Esophagus muscularis mucosa (tissue), 4 donors: ENCODE data around the gene CDC34. TPM values are rescaled to one million over a fixed set of nuclear protein-coding genes. Genes with fewer than 3 reads are reported as not detected.
"Not testable (repeated sequence)": the region's sequence is repeated elsewhere in the genome, so short reads cannot be mapped to it uniquely, and the experiment has no call there.

ENCODE experiments used
- DNase-seq: peaks from one replicate; pipeline ENCODE4 v3.0.0-alpha.2; 2017; ENCODE audit errors: extremely low spot score
- H3K27ac ChIP-seq, 4 donors: fragments of 200-600 bp; sonication (generic); replicated peaks in 1 of 4; 1 replicate in 3 of 4; 2 replicates in 1 of 4; pipeline ENCODE4 v1.5.1; 2016 to 2019; ENCODE audit warnings: mild to moderate bottlenecking in 1 of 4
- H3K27me3 ChIP-seq, 4 donors: fragments of 200-600 bp; sonication (generic); one replicate each; pipeline versions ENCODE4 v1.5.1 to v1.6.0; 2016 to 2019
- H3K36me3 ChIP-seq, 4 donors: fragments of 200-600 bp; sonication (generic); one replicate each; pipeline ENCODE4 v1.5.1; 2016 to 2019
- H3K4me1 ChIP-seq, 4 donors: fragments of 200-600 bp; sonication (generic); one replicate each; pipeline ENCODE4 v1.5.1; 2016 to 2019
- H3K4me3 ChIP-seq, 4 donors: fragments of 200-600 bp; sonication (generic); 1 replicate in 2 of 4; 2 replicates in 2 of 4; pipeline ENCODE4 v1.5.1; 2016 to 2019; ENCODE audit warnings: mild to moderate bottlenecking in 4 of 4, moderate library complexity in 1 of 4
- H3K9me3 ChIP-seq, 4 donors: fragments of 200-600 bp; sonication (generic); 1 replicate in 3 of 4; 2 replicates in 1 of 4; pipeline ENCODE4 v1.5.1; 2016 to 2019
- EP300 ChIP-seq: sonication (generic); formaldehyde crosslinking; IDR thresholded peaks from one replicate; pipeline ENCODE4 v1.6.1; 2017; ENCODE audit warnings: antibody characterized with exemption
- POLR2A ChIP-seq: fragments of 450-650 bp; IDR thresholded peaks from one replicate; pipeline ENCODE4 v1.6.1; 2017; ENCODE audit warnings: antibody characterized with exemption, moderate library complexity, mild to moderate bottlenecking, low read depth
- POLR2AphosphoS5 ChIP-seq, 2 donors: sonication (generic); formaldehyde crosslinking; IDR thresholded peaks; one replicate each; pipeline ENCODE4 v1.6.1; 2017; ENCODE audit warnings: antibody characterized with exemption in 2 of 2
- WGBS: methylation state at CpG from one replicate; pipeline ENCODE4 v1.1.5; 2018; 5-methylcytosine and 5-hydroxymethylcytosine counted together
- intact Hi-C: fragments of 100-400 bp; cut with DNase I; formaldehyde crosslinking; loops from one replicate; pipeline ENCODE4 v1.15.1; 2023
- total RNA-seq, 4 donors: library from RNA; depleted of rRNA; stranded (reverse); fragments of >200 nt; gene quantifications; one replicate each; pipeline versions ENCODE4 v1.1.0 to v1.2.1, GENCODE V29; 2016
- TF ChIP-seq, protein P1 (sequence below), 3 experiments: fragments of 200-600 bp in 2 of 3; fragments of 450-650 bp in 1 of 3; sonication (generic) in 2 of 3; IDR thresholded peaks; one replicate each; pipeline ENCODE4 v1.5.1; 2017 to 2019; ENCODE audit warnings: antibody characterized with exemption in 3 of 3, mild to moderate bottlenecking in 2 of 3, moderate library complexity in 1 of 3

Gene CDC34
- total RNA-seq, 4 donors from 2014 or later, result 62.5 to 100 (median 76.2) TPM

DNA sequence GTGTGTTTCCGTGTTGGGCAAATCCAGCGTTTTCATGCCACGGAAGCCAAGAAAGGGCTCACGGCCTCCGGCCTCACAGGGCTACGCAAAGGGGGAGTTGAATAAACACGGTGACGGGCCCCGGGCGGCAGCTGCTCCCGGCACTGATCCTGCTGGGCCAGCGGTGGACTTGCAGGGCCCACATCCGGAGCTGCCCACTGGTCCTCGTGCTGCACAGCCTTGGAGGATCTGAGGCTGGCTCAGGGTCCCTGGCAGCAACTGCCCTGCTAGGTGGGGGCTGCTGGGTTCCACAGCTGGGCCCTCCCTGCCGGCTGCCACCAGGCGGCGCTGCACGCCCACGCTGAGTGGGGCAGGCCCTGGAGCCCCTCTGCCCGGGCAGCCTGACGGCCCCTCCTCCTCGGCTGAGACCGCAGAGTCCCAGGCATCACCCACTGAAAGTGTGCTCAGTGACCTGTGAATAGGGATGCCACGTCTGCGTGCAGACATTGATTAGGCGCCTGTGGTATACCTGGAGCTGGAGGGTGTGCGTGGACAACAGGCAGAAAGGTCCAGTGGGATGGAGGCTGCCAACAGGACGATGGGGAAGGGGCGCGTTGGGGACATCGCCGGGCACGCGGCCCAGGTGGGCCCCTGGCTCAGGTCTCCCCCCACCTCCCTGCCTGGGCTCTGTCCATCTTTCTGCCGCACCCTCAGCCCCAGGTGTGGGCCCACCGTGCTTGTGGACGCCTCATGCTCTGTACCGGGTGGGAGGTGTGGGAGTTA lies 52.9 kb downstream of the CDC34 start:
- no peak for DNase-seq
- TF ChIP-seq, protein P1, sequence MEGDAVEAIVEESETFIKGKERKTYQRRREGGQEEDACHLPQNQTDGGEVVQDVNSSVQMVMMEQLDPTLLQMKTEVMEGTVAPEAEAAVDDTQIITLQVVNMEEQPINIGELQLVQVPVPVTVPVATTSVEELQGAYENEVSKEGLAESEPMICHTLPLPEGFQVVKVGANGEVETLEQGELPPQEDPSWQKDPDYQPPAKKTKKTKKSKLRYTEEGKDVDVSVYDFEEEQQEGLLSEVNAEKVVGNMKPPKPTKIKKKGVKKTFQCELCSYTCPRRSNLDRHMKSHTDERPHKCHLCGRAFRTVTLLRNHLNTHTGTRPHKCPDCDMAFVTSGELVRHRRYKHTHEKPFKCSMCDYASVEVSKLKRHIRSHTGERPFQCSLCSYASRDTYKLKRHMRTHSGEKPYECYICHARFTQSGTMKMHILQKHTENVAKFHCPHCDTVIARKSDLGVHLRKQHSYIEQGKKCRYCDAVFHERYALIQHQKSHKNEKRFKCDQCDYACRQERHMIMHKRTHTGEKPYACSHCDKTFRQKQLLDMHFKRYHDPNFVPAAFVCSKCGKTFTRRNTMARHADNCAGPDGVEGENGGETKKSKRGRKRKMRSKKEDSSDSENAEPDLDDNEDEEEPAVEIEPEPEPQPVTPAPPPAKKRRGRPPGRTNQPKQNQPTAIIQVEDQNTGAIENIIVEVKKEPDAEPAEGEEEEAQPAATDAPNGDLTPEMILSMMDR (IDR thresholded peaks at IDR 0.05), result peak; percentile 56 to 84 (median 61)
- TF ChIP-seq EP300, result no peak
- TF ChIP-seq POLR2AphosphoS5 (IDR thresholded peaks at IDR 0.05), result peak in 1 of 2 donors; percentile 23
- TF ChIP-seq POLR2A, result no peak
- Histone ChIP-seq H3K9me3 (no peaks in the 10 kb centered on the region), H3K27ac (no peak overlapping the region), H3K4me1 (peaks cover 16 to 24% (median 23%) of the 10 kb centered on the region in 4 donors), H3K36me3 (peaks cover 33 to 45% (median 41%) of the 10 kb centered on the region in 4 donors), H3K27me3 (peaks cover 3 to 59% (median 16%) of the 10 kb centered on the region in 4 donors), H3K4me3 (no peak overlapping the region)
- intact Hi-C loops, result no loop called here
- 21% methylated on average over 20 of the region's 38 CpGs for WGBS

DNA sequence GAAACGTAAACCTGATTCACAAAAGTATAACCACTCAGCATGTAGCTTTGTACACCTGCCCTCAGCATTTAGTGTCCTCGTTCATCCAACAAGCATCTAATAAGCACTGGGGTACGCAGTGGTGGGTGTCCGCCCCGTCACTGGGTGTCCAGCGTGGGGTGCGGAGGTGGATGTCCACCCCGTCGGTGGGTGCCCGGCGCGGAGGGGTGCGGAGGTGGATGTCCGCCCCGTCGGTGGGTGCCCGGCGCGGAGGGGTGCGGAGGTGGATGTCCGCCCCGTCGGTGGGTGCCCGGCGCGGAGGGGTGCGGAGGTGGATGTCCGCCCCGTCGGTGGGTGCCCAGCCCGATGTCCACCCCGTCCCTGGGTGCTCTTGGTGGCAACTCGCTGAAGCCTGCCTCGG lies 53.6 kb downstream of the CDC34 start:
- H3K4me3 ChIP-seq, intact Hi-C loops, DNase-seq, H3K27ac ChIP-seq, H3K9me3 ChIP-seq: not testable (repeated sequence)
- peaks cover 3 to 61% (median 16%) of the 10 kb centered on the region in 4 donors for H3K27me3 ChIP-seq
- 86% methylated on average over 31 of the region's 34 CpGs for WGBS
- H3K4me1 ChIP-seq, result peaks cover 17 to 26% (median 22%) of the 10 kb centered on the region in 4 donors
- peaks cover 27 to 38% (median 33%) of the 10 kb centered on the region in 4 donors for H3K36me3 ChIP-seq

DNA sequence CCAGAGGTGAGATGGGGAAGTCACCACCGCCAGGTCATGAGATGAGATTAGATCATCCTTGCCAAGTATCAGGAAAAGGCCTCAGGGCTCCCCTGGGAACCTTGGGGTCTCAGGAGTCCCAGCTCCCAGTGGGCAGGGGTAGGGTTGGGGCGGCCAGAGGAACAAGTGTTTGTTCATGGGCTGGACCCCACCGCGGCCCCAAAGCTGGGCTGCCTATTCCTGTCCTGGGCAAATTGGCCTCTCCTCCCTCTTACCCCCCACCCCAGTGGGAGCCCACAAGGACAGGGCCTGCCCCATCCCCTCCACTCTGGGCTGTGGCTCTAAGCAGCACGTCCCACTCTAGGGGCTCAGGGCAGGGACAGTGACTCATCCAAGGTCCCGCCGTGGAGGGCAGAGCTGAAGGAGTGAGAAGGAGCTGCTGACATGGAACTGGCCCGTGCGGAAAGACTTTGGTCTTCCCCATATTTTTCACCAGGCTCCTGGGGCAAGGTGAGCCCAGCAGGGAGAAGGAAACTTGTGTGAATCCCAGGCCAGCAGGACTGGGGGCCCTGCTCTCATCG lies 54.1 kb downstream of the CDC34 start:
- Histone ChIP-seq H3K27ac (no peak overlapping the region), H3K36me3 (peaks cover 23 to 33% (median 29%) of the 10 kb centered on the region in 4 donors), H3K27me3 (peaks cover 5 to 65% (median 19%) of the 10 kb centered on the region in 4 donors), H3K4me3 (no peak overlapping the region), H3K9me3 (no peaks in the 10 kb centered on the region), H3K4me1 (peaks cover 20 to 30% (median 25%) of the 10 kb centered on the region in 4 donors)
- WGBS, result 83% methylated on average over 10 of the region's 10 CpGs
- no peak for TF ChIP-seq EP300
- no peak for TF ChIP-seq POLR2A
- TF ChIP-seq, protein P1 (IDR thresholded peaks at IDR 0.05), result no peak
- TF ChIP-seq POLR2AphosphoS5 (IDR thresholded peaks at IDR 0.05), result no peak
- no peak for DNase-seq
- intact Hi-C loops, result no loop called here

DNA sequence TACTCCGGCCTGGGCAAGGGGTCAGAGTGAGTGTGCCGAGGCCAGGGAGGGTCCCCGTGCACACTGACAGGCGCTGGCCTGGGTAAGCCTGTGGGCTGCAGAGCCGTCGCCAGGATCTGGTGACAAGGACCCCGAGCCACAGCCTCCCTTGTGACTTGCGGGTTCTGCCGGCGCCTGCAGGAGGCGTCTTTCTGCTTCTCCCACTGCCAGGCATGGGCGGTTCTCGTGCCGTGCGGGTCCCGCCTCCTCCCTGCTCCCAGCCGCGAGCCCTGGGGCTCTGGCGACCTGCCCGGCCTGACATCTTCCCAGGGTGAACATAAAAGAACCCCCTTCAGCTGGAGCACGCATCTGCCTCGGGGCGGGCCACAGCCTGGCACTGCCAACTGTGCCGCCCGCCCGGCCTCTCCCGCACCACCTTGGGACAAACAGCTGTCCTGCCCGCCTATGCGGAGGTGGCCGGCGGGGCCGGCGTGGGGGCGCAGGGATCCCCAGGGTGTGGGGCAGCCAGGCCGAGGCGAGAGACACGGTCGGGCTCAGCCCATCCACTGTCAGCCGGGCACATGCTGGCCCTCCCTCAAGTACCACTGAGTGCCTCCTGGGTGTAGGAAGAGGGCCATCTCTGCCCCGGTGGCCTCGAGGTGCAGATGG lies 56.7 kb downstream of the CDC34 start:
- Histone ChIP-seq H3K36me3 (peaks cover 2 to 7% (median 4%) of the 10 kb centered on the region in 4 donors), H3K27me3 (peaks cover 12 to 91% (median 35%) of the 10 kb centered on the region in 4 donors), H3K9me3 (no peaks in the 10 kb centered on the region), H3K27ac (no peak overlapping the region), H3K4me1 (peaks cover 21 to 43% (median 33%) of the 10 kb centered on the region in 4 donors), H3K4me3 (no peak overlapping the region)
- TF ChIP-seq POLR2AphosphoS5 (IDR thresholded peaks at IDR 0.05) (no peak), POLR2A (no peak), EP300 (no peak)
- TF ChIP-seq, protein P1 (IDR thresholded peaks at IDR 0.05), result no peak
- 14% methylated on average over 13 of the region's 41 CpGs for WGBS
- intact Hi-C loops, result no loop called here
- DNase-seq, result no peak
